T-helper 9 cell (primary cell): ENCODE results near the gene MUC5AC.
"Not testable (repeated sequence)": the region's sequence is repeated elsewhere in the genome, so short reads cannot be mapped to it uniquely, and the experiment has no call there.

Experiments
- DNase-seq: peaks from one replicate; pipeline ENCODE4 v3.0.0-alpha.2; 2020

The MUC5AC gene

GRCh38 chr11:1162491-1163311 lies 4.9 kb downstream of the MUC5AC start:
- DNase-seq = no peak

- no peak for DNase-seq
Observed at GRCh38 chr11:1163321-1163910, 5.7 kb downstream of the MUC5AC start.

GRCh38 chr11:1163911-1164735 lies 6.4 kb downstream of the MUC5AC start:
- DNase-seq = no peak

GRCh38 chr11:1164779-1165255 lies 7.1 kb downstream of the MUC5AC start:
- not testable (repeated sequence) for DNase-seq

- no peak for DNase-seq
Observed at GRCh38 chr11:1165256-1166041, 7.7 kb downstream of the MUC5AC start.

- DNase-seq = no peak
Observed at GRCh38 chr11:1167256-1167655, 9.5 kb downstream of the MUC5AC start.

GRCh38 chr11:1167751-1168231 lies 10.0 kb downstream of the MUC5AC start:
- no peak for DNase-seq

GRCh38 chr11:1168256-1168655 lies 10.5 kb downstream of the MUC5AC start:
- no peak for DNase-seq

GRCh38 chr11:1168721-1169161 lies 11.0 kb downstream of the MUC5AC start:
- no peak for DNase-seq

- DNase-seq = no peak
Observed at GRCh38 chr11:1171223-1171984, 13.7 kb downstream of the MUC5AC start.

- no peak for DNase-seq
Observed at GRCh38 chr11:1171985-1172728, 14.4 kb downstream of the MUC5AC start.

GRCh38 chr11:1172729-1173117 lies 15.0 kb downstream of the MUC5AC start:
- DNase-seq = no peak

GRCh38 chr11:1173396-1173795 lies 15.6 kb downstream of the MUC5AC start:
- not testable (repeated sequence) for DNase-seq

GRCh38 chr11:1174441-1175370 lies 17.0 kb downstream of the MUC5AC start:
- DNase-seq = no peak

- no peak for DNase-seq
Observed at GRCh38 chr11:1175461-1176223, 17.9 kb downstream of the MUC5AC start.

GRCh38 chr11:1176224-1177019 lies 18.7 kb downstream of the MUC5AC start:
- DNase-seq = no peak

- DNase-seq = no peak
Observed at GRCh38 chr11:1177020-1177770, 19.4 kb downstream of the MUC5AC start.
